GM23338 (cell line): ENCODE data around the gene ZNF318.

Source experiments
- CREB1 ChIP-seq: fragments of 250-450 bp; sonication (Bioruptor Pico); IDR thresholded peaks from 2 replicates; pipeline ENCODE4 v1.5.0; 2020; ENCODE audit warnings: low read depth, mild to moderate bottlenecking, moderate library complexity
- EZH2 ChIP-seq: fragments of 200-600 bp; sonication (generic); IDR thresholded peaks from one replicate; pipeline ENCODE4 v1.8.0; 2017; ENCODE audit warnings: antibody characterized with exemption, mild to moderate bottlenecking, low read depth; ENCODE audit not compliant: unreplicated experiment
- EZH2phosphoT487 ChIP-seq: fragments of 200-600 bp; sonication (generic); IDR thresholded peaks from one replicate; pipeline ENCODE4 v1.8.1; 2018; ENCODE audit warnings: antibody characterized with exemption; ENCODE audit not compliant: unreplicated experiment
- POLR2AphosphoS5 ChIP-seq: IDR thresholded peaks from 2 replicates; pipeline ENCODE4 v1.6.1; 2016; ENCODE audit warnings: antibody characterized with exemption, low read depth
- ZNF114 ChIP-seq: fragments of 250-450 bp; sonication (Bioruptor Pico); IDR thresholded peaks from 2 replicates; pipeline ENCODE4 v1.5.0; 2020; ENCODE audit warnings: mild to moderate bottlenecking, moderate library complexity
- TF ChIP-seq, protein P1 (sequence below), 2 experiments: fragments of 200-600 bp in 1 of 2; sonication (generic) in 1 of 2; conservative IDR thresholded peaks; 2 replicates each; pipeline versions ENCODE4 v1.5.1 to v1.6.1; 2016 to 2017; ENCODE audit warnings: antibody characterized with exemption in 2 of 2, low read depth in 2 of 2, mild to moderate bottlenecking in 2 of 2, moderate library complexity in 1 of 2
- TF ChIP-seq, protein P2 (sequence below): IDR thresholded peaks from one replicate; pipeline ENCODE4 v1.6.1; 2018; ENCODE audit warnings: antibody characterized with exemption; ENCODE audit not compliant: unreplicated experiment

GRCh38 chr6:43292763-43293318, 76.6 kb downstream of the ZNF318 start:
- TF ChIP-seq, protein P1, sequence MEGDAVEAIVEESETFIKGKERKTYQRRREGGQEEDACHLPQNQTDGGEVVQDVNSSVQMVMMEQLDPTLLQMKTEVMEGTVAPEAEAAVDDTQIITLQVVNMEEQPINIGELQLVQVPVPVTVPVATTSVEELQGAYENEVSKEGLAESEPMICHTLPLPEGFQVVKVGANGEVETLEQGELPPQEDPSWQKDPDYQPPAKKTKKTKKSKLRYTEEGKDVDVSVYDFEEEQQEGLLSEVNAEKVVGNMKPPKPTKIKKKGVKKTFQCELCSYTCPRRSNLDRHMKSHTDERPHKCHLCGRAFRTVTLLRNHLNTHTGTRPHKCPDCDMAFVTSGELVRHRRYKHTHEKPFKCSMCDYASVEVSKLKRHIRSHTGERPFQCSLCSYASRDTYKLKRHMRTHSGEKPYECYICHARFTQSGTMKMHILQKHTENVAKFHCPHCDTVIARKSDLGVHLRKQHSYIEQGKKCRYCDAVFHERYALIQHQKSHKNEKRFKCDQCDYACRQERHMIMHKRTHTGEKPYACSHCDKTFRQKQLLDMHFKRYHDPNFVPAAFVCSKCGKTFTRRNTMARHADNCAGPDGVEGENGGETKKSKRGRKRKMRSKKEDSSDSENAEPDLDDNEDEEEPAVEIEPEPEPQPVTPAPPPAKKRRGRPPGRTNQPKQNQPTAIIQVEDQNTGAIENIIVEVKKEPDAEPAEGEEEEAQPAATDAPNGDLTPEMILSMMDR (conservative IDR thresholded peaks at IDR 0.05; ENCODE audit: low read depth in 2 of 2) = no peak
- TF ChIP-seq POLR2AphosphoS5 = no peak
- no peak for TF ChIP-seq EZH2
- TF ChIP-seq CREB1 (CRISPR knock-in tag) = no peak
- TF ChIP-seq EZH2phosphoT487 = no peak
- TF ChIP-seq, protein P2, sequence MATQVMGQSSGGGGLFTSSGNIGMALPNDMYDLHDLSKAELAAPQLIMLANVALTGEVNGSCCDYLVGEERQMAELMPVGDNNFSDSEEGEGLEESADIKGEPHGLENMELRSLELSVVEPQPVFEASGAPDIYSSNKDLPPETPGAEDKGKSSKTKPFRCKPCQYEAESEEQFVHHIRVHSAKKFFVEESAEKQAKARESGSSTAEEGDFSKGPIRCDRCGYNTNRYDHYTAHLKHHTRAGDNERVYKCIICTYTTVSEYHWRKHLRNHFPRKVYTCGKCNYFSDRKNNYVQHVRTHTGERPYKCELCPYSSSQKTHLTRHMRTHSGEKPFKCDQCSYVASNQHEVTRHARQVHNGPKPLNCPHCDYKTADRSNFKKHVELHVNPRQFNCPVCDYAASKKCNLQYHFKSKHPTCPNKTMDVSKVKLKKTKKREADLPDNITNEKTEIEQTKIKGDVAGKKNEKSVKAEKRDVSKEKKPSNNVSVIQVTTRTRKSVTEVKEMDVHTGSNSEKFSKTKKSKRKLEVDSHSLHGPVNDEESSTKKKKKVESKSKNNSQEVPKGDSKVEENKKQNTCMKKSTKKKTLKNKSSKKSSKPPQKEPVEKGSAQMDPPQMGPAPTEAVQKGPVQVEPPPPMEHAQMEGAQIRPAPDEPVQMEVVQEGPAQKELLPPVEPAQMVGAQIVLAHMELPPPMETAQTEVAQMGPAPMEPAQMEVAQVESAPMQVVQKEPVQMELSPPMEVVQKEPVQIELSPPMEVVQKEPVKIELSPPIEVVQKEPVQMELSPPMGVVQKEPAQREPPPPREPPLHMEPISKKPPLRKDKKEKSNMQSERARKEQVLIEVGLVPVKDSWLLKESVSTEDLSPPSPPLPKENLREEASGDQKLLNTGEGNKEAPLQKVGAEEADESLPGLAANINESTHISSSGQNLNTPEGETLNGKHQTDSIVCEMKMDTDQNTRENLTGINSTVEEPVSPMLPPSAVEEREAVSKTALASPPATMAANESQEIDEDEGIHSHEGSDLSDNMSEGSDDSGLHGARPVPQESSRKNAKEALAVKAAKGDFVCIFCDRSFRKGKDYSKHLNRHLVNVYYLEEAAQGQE = no peak
- no peak for TF ChIP-seq ZNF114
